ENCODE data around the gene SKP1.
"Not testable (repeated sequence)": the region's sequence is repeated elsewhere in the genome, so short reads cannot be mapped to it uniquely, and the experiment has no call there.

Gene SKP1

GRCh38 chr5:134223406-134224248, 46.9 kb upstream of the SKP1 start:
- H3K4me3 ChIP-seq (ENCODE audit: low read length in 2 of 2), result peak overlapping the region in 1 of 2 donors; percentile 99
- H2BK120ac ChIP-seq (ENCODE audit: low read depth, low read length), result no peak overlapping the region
- no peak overlapping the region for H3K23ac ChIP-seq (ENCODE audit: low read depth, low read length, poor library complexity)
- H2BK12ac ChIP-seq (ENCODE audit: low read length), result no peak overlapping the region
- H4K8ac ChIP-seq (ENCODE audit: low read depth, low read length), result no peak overlapping the region
- H2BK15ac ChIP-seq (ENCODE audit: low read length), result no peak overlapping the region
- H3K79me1 ChIP-seq (ENCODE audit: low read depth, low read length), result peaks cover 6% of the 10 kb centered on the region
- no peak overlapping the region for H4K91ac ChIP-seq (ENCODE audit: low read depth, low read length, poor library complexity)
- H3K18ac ChIP-seq (ENCODE audit: low read length), result no peak overlapping the region
- no CpG with 5 or more reads among the region's 9 CpGs for WGBS, 2 donors (ENCODE audit: extremely low coverage in 2 of 2, insufficient read length in 2 of 2, insufficient replicate concordance in 1 of 2)
- DNase-seq (ENCODE audit: low spot score), result no peak
- peaks cover 0 to 58% of the 10 kb centered on the region in 2 donors for H3K36me3 ChIP-seq (replicated peaks in 1 of 2; ENCODE audit: control insufficient read depth in 2 of 2, insufficient read depth in 2 of 2, low read length in 2 of 2)
- H3K4me1 ChIP-seq (ENCODE audit: control insufficient read depth in 2 of 2, insufficient read depth in 1 of 2, low read depth in 1 of 2, low read length in 2 of 2), result peaks cover 8 to 9% of the 10 kb centered on the region in 2 donors
- no peak overlapping the region for H3K4me2 ChIP-seq (ENCODE audit: insufficient read depth, low read length, poor library complexity, severe bottlenecking)
- no peak overlapping the region for H3K27ac ChIP-seq (replicated peaks; ENCODE audit: low read length)
- no peak overlapping the region for H3K9ac ChIP-seq (ENCODE audit: low read depth, low read length, poor library complexity)
- H3K9me3 ChIP-seq (replicated peaks in 1 of 2; ENCODE audit: control insufficient read depth in 2 of 2, insufficient read depth in 1 of 2, low read depth in 1 of 2, low read length in 2 of 2), result no peaks in the 10 kb centered on the region
- H2AFZ ChIP-seq (ENCODE audit: low read length), result no peak overlapping the region
- H3K4ac ChIP-seq (ENCODE audit: low read length), result no peak overlapping the region
- no peak overlapping the region for H2AK5ac ChIP-seq (ENCODE audit: low read depth, low read length)
- H3K14ac ChIP-seq (ENCODE audit: low read length), result no peak overlapping the region
- no peaks in the 10 kb centered on the region for H3K27me3 ChIP-seq (ENCODE audit: control insufficient read depth in 3 of 3, insufficient read depth in 3 of 3, low read depth in 1 of 3, low read length in 3 of 3)
- H2BK5ac ChIP-seq (ENCODE audit: low read length), result no peak overlapping the region

DNA sequence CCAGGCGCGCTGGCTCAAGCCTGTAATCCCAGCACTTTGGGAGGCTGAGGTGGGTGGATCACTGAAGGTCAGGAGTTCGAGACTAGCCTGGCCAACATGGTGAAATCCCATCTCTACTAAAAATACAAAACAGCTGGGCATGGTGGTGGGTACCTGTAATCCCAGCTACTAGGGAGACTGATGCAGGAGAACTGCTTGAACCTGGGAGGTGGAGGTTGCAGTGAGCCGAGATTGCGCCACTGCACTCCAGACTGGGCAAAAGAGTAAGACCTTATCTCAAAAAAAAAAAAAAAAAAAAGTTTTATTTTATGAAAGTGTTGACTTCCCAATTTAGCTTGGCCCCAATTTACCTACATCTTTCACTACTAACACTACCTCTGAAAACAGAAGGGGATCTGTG, 44.9 kb upstream of the SKP1 start:
- H3K79me1 ChIP-seq (ENCODE audit: low read depth, low read length); H3K9me3 ChIP-seq (replicated peaks in 1 of 2; ENCODE audit: control insufficient read depth in 2 of 2, insufficient read depth in 1 of 2, low read depth in 1 of 2, low read length in 2 of 2); H3K18ac ChIP-seq (ENCODE audit: low read length); H3K14ac ChIP-seq (ENCODE audit: low read length); DNase-seq (ENCODE audit: low spot score); H2BK12ac ChIP-seq (ENCODE audit: low read length); H3K27me3 ChIP-seq (ENCODE audit: control insufficient read depth in 3 of 3, insufficient read depth in 3 of 3, low read depth in 1 of 3, low read length in 3 of 3); H2BK120ac ChIP-seq (ENCODE audit: low read depth, low read length); H3K4me1 ChIP-seq (ENCODE audit: control insufficient read depth in 2 of 2, insufficient read depth in 1 of 2, low read depth in 1 of 2, low read length in 2 of 2); H3K23ac ChIP-seq (ENCODE audit: low read depth, low read length, poor library complexity); H4K8ac ChIP-seq (ENCODE audit: low read depth, low read length); H3K4ac ChIP-seq (ENCODE audit: low read length); H2BK5ac ChIP-seq (ENCODE audit: low read length); H3K4me2 ChIP-seq (ENCODE audit: insufficient read depth, low read length, poor library complexity, severe bottlenecking); H4K91ac ChIP-seq (ENCODE audit: low read depth, low read length, poor library complexity); H3K27ac ChIP-seq (replicated peaks; ENCODE audit: low read length); H3K9ac ChIP-seq (ENCODE audit: low read depth, low read length, poor library complexity); H3K4me3 ChIP-seq (ENCODE audit: low read length in 2 of 2); H2AFZ ChIP-seq (ENCODE audit: low read length); H2AK5ac ChIP-seq (ENCODE audit: low read depth, low read length); H2BK15ac ChIP-seq (ENCODE audit: low read length): not testable (repeated sequence)
- WGBS, 2 donors (ENCODE audit: extremely low coverage in 2 of 2, insufficient read length in 2 of 2, insufficient replicate concordance in 1 of 2), result no CpG with 5 or more reads among the region's 5 CpGs
- peaks cover 0 to 76% of the 10 kb centered on the region in 2 donors for H3K36me3 ChIP-seq (replicated peaks in 1 of 2; ENCODE audit: control insufficient read depth in 2 of 2, insufficient read depth in 2 of 2, low read length in 2 of 2)

GRCh38 chr5:134215757-134216156, 39.0 kb upstream of the SKP1 start:
- no peak for DNase-seq (ENCODE audit: low spot score)
- WGBS, 2 donors (ENCODE audit: extremely low coverage in 2 of 2, insufficient read length in 2 of 2, insufficient replicate concordance in 1 of 2), result no CpG with 5 or more reads among the region's 2 CpGs
- Histone ChIP-seq H3K9ac (ENCODE audit: low read depth, low read length, poor library complexity) (no peak overlapping the region), H3K23ac (ENCODE audit: low read depth, low read length, poor library complexity) (no peak overlapping the region), H3K36me3 (replicated peaks in 1 of 2; ENCODE audit: control insufficient read depth in 2 of 2, insufficient read depth in 2 of 2, low read length in 2 of 2) (peaks cover 2 to 70% of the 10 kb centered on the region in 2 donors), H2BK5ac (ENCODE audit: low read length) (no peak overlapping the region), H3K79me1 (ENCODE audit: low read depth, low read length) (peaks cover 5% of the 10 kb centered on the region), H2BK15ac (ENCODE audit: low read length) (no peak overlapping the region), H3K18ac (ENCODE audit: low read length) (no peak overlapping the region), H3K9me3 (replicated peaks in 1 of 2; ENCODE audit: control insufficient read depth in 2 of 2, insufficient read depth in 1 of 2, low read depth in 1 of 2, low read length in 2 of 2) (peaks cover 2 to 40% of the 10 kb centered on the region in 2 donors), H4K8ac (ENCODE audit: low read depth, low read length) (no peak overlapping the region), H3K4ac (ENCODE audit: low read length) (no peak overlapping the region), H2BK120ac (ENCODE audit: low read depth, low read length) (no peak overlapping the region), H3K4me2 (ENCODE audit: insufficient read depth, low read length, poor library complexity, severe bottlenecking) (no peak overlapping the region), H2AFZ (ENCODE audit: low read length) (no peak overlapping the region), H2BK12ac (ENCODE audit: low read length) (no peak overlapping the region), H3K14ac (ENCODE audit: low read length) (no peak overlapping the region), H2AK5ac (ENCODE audit: low read depth, low read length) (no peak overlapping the region), H4K91ac (ENCODE audit: low read depth, low read length, poor library complexity) (no peak overlapping the region), H3K4me1 (ENCODE audit: control insufficient read depth in 2 of 2, insufficient read depth in 1 of 2, low read depth in 1 of 2, low read length in 2 of 2) (peaks cover 0 to 2% of the 10 kb centered on the region in 2 donors), H3K27me3 (ENCODE audit: control insufficient read depth in 3 of 3, insufficient read depth in 3 of 3, low read depth in 1 of 3, low read length in 3 of 3) (peaks cover 0 to 2% (median 0%) of the 10 kb centered on the region in 3 experiments), H3K27ac (replicated peaks; ENCODE audit: low read length) (no peak overlapping the region), H3K4me3 (ENCODE audit: low read length in 2 of 2) (no peak overlapping the region)

DNA sequence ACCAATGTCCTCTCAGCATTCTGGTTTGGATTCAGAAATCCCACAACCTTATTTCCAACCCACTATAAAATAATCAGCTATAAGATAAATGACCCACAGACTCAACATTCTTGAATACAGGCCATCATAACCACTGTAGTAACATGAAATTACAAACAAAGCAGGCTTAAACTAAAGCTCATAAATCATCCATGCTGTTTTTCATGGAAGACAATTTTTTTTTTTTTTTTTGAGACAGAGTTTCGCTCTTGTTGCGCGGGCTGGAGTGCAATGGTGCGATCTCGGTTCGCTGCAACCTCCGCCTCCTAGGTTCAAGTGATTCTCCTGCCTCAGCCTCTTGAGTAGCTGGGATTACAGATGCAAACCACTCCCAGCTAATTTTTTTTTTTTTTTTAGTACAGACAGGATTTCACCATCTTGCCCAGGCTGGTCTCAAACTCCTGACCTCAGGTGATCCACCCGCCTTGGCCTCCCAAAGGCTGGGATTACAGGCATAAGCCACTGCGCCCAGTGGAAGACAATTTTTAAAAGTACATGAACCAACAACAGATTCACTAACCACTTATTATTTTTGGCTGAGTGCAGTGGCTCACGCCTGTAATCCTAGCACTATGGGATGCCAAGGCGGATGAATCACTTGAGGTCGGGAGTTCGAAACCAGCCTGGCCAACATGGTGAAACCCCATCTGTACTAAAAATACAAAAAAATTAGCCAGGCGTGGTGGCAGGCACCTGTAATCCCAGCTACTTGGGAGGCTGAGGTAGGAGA, 34.7 kb upstream of the SKP1 start:
- not testable (repeated sequence) for DNase-seq (ENCODE audit: low spot score); H3K4me1 ChIP-seq (ENCODE audit: control insufficient read depth in 2 of 2, insufficient read depth in 1 of 2, low read depth in 1 of 2, low read length in 2 of 2); H3K4ac ChIP-seq (ENCODE audit: low read length); H3K4me3 ChIP-seq (ENCODE audit: low read length in 2 of 2); H4K8ac ChIP-seq (ENCODE audit: low read depth, low read length); H3K27ac ChIP-seq (replicated peaks; ENCODE audit: low read length); H3K9ac ChIP-seq (ENCODE audit: low read depth, low read length, poor library complexity); H3K4me2 ChIP-seq (ENCODE audit: insufficient read depth, low read length, poor library complexity, severe bottlenecking); H2BK5ac ChIP-seq (ENCODE audit: low read length); H3K18ac ChIP-seq (ENCODE audit: low read length); H4K91ac ChIP-seq (ENCODE audit: low read depth, low read length, poor library complexity); H2BK15ac ChIP-seq (ENCODE audit: low read length); H3K27me3 ChIP-seq (ENCODE audit: control insufficient read depth in 3 of 3, insufficient read depth in 3 of 3, low read depth in 1 of 3, low read length in 3 of 3); H3K23ac ChIP-seq (ENCODE audit: low read depth, low read length, poor library complexity); H2AFZ ChIP-seq (ENCODE audit: low read length); H2AK5ac ChIP-seq (ENCODE audit: low read depth, low read length); H3K14ac ChIP-seq (ENCODE audit: low read length); H2BK120ac ChIP-seq (ENCODE audit: low read depth, low read length); H2BK12ac ChIP-seq (ENCODE audit: low read length)
- Histone ChIP-seq H3K36me3 (replicated peaks in 1 of 2; ENCODE audit: control insufficient read depth in 2 of 2, insufficient read depth in 2 of 2, low read length in 2 of 2) (peaks cover 5 to 53% of the 10 kb centered on the region in 2 donors), H3K9me3 (replicated peaks in 1 of 2; ENCODE audit: control insufficient read depth in 2 of 2, insufficient read depth in 1 of 2, low read depth in 1 of 2, low read length in 2 of 2) (peaks cover 2 to 37% of the 10 kb centered on the region in 2 donors), H3K79me1 (ENCODE audit: low read depth, low read length) (peaks cover 11% of the 10 kb centered on the region)
- no CpG with 5 or more reads among the region's 14 CpGs for WGBS, 2 donors (ENCODE audit: extremely low coverage in 2 of 2, insufficient read length in 2 of 2, insufficient replicate concordance in 1 of 2)
